Measurements from ENCODE around the gene GSG1L.
"Not testable (repeated sequence)": the region's sequence is repeated elsewhere in the genome, so short reads cannot be mapped to it uniquely, and the experiment has no call there.

Gene GSG1L

GRCh38 chr16:27880287-27880686 lies 183.2 kb downstream of the GSG1L start:
- no peak for DNase-seq

- no peak for DNase-seq
Observed at GRCh38 chr16:27879601-27880247, 183.8 kb downstream of the GSG1L start.

DNA sequence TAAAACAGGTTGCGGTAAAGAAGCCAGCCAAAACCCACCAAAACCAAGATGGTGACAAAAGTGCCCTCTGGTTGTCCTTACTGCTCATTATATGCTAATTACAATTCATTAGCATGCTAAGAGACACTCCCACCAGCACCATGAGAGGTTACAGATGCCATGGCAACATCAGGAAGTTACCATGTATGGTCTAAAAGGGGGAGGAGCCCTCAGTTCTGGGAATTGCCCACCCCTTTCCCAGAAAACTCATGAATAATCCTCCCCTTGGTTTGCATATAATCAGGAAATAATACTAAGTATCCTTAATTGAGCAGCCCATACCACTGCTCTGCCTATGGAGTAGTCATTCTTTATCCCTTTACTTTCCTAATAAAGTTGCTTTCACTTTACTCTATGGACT lies 190.9 kb downstream of the GSG1L start:
- not testable (repeated sequence) for DNase-seq

- DNase-seq = no peak
Observed at GRCh38 chr16:27870116-27870798, 193.3 kb downstream of the GSG1L start.

DNA sequence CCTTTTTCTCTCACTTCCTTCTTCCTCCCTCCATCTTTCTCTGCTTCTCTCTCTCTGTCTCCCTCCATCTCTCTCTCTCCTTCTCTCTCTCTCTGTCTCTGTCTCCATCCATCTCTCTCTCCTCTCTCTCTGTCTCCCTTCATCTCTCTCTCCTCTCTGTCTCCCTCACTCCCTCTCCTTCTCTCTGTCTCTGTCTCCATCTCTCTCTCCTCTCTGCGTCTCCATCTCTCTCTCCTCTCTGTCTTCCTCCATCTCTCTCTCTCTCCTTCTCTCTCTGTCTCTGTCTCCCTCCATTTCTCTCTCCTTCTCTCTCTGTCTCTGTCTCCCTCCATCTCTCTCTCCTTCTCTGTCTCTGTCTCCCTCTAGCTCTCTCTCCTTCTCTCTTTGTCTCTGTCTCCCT lies 194.1 kb downstream of the GSG1L start:
- no peak for DNase-seq

DNA sequence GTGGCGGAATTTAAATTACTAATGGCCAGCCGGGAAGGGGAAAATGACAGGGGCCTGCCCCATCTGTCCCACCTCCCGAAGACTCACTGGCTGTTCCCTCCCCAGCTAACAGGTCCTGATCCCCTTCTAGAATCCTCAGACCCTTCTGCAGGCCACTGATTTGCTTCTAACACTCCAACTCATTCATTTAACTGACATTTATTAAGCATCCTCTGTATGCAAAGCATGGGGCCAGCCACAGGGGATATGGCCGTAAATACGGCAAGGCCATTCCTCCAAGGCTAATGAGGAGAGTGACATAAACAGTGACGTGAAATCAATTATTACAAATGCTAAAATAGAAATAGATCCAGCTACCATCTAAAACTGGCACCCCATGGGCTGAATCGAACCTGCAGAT lies 195.3 kb downstream of the GSG1L start:
- DNase-seq = no peak

DNA sequence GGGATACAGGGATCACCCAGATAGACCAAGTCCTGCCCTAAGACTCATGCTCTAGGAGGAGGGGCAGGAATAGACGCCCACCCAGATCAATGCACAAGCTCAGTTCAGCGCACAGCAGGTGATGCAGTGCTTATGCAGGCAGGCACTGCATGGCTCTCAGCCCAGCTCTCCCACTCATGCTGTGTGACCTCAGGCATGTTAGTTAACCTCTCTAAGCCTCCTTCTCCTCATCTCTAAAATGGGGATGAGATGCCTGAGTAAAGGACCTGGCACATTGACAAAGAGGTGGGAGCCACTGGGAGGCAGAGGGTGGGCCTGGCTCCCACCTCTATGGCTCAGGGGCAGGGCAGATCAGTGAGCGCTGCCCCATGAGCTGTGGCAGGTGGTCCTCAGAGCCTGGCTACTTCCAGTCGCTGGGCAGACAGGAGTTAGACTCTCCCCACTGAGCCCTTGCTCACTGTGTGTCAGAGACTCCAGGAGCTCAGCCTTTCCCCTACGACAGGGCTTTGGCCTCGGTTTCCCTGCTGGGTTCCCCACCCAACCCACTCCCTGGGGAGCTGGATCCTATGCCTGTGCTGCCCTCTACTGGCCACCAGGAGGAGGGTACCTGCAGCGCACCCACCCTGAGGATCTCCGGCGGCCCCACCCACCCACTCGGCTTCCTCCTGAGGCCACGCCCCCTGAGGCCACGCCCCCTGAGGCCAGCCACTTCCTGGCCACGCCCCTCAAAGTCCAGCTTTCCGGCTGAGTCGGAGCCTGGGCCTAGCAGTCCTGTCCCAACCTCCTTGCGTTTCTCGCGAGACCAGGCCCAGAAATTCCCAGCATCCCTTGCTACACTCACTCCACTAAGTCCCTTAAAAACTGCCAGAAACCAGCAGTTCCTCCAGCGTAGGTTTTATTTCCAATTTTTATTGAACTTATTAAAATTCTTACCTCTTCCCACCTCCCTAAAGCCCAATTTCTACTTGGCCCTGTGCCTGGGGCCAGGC lies 196.1 kb downstream of the GSG1L start:
- peak; percentile 33 for DNase-seq

DNA sequence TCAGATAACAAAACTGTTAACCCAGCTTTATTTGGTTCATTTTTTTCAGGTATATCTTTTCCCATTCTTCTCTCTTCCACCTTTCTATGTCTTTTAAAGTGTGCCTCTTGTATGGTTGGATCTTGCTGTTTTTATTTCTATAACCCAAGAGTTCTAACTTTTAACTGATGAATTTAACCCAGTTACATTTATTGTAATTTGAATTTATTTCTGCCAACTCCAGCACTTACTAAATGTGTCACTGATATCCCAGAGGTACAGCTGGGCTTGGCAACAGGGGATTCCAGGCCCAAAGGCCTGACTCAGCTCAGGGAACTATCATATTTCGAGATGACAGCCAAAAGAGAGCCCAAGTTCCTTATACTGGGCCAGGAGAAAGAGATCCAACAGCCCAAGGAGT lies 200.1 kb downstream of the GSG1L start:
- no peak for DNase-seq

DNA sequence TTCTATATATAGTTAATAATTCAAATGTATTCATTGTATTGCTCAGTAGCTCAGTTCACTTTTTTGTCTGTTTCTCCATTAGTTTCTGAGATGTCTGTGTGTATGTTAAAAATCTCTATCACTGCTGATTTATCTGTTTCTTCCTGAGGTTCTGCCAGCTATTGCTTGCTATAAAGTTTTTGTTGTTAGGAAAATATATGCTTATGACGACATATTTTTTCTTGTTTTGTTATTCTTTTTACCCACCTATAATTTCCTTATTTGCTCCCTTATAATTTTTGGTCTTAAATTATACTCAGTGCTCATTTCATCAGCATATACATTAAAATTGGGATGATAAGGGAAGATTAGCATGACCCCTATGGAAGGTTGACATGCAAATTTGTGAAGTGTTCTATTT lies 200.6 kb downstream of the GSG1L start:
- DNase-seq = no peak

GRCh38 chr16:27860091-27860490 lies 203.4 kb downstream of the GSG1L start:
- no peak for DNase-seq

DNA sequence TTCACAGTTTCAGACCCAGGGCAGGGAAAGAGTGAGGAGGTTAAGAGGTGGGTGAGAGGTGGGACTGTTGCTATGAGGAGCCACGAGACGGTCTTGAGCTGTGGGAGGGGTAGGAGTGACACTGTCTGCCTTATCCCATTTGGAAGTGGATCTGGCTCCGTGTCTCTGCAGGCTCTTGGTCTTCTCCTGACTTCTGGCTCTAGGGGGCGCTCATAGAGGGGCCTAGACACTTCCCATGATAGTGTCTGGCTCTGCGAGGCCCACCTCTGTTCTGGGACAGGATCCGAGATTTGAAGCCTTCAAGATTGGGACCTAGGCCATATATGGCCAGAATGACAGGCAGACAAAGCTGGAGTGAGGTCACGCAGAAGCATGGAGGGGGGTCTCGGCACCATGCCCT lies 204.5 kb downstream of the GSG1L start:
- DNase-seq = no peak

DNA sequence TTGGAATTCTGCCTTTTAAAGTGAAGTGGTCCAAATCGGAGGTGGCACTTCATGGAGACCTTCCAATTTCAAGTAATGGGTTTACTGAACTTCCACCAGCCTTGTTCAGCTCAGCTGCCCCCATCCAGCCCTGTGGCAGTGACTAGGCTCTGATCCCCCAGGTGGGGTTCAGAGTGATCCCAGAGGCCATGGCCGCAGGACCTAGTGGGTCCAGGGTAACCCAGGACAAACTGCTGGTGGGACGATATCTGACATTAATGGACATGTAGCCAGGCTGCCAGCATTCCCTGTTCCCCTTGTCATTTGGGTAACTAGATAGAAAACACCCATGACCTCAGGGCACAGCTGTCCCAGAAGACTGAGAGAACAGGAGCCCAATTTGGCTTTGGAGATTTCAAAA lies 209.9 kb downstream of the GSG1L start:
- no peak for DNase-seq

DNA sequence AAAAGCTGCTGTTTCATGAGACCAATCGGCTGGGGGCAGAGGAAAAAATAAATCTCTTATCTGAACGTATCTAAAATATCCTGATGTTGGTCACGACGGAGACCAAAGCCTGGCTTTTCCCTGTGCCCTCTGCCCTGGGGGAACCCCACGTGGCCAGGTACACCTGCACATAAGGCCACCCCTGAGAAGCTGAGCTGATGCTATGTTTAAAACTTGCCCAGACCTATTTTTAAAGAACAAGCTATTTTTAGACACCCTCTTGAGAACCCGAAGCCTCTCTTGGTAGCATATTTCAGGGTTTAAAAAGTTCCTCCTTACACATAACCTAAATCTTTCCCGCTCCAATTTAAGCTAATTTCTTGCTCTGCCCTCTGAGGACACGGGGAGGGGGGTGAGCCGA lies 210.4 kb downstream of the GSG1L start:
- no peak for DNase-seq

DNA sequence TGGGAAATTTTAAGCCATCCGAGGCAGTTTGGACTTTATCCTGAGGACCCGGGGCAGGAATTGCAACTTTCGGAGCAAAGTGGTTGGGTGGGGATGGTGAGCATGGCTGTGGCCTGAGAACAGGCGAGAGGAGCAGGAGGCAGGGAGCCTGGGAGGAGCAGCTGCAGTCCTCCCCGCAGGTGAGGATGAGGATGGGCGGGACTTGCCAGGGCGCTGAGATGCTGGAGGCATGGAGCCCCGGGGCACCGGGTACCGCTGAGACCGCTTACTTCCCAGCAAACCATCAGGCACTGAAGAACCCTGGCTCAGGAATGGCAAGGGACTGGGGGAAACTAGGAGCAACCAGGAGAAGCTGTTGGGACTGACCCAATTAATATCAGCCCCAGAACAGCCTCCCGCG lies 210.8 kb downstream of the GSG1L start:
- no peak for DNase-seq

DNA sequence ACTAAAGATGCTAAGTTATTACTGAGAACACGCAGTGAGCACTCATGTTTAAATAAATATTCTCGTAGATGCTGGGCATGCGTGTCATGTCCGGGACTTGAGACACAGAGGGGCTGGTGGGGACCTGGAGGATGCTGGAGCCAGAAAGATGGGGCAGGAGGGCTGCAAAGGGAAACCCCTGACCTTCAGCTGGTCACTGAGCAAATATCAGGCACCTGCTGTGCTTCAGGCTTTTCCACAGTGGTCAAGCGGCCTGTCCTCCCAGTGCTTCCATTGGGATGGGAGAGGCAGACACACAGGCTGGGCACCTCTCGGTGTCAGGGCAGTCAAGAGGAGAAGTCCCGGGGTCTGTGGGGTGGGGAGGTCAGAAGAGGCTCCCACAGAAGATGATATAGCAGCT lies 211.4 kb downstream of the GSG1L start:
- DNase-seq = no peak

DNA sequence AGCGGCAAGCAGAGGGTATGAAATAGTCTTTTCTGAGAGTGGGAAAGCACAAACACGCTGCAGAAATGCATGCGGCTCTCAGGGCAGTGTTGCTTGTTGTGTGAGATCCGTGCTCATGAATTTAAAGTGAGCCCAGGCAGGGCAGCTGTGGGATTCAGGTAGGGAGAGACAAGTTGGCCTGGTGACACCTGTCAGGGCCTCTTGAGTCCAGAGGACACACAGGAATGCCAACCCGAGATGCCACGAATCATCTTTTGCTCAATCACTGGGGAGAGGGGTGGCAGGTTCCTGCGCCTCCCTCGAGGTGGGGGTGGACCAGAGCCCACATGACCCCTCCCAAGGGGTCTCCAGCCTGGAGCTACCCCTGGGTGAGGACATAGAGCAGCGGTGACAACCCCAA lies 211.9 kb downstream of the GSG1L start:
- no peak for DNase-seq

DNA sequence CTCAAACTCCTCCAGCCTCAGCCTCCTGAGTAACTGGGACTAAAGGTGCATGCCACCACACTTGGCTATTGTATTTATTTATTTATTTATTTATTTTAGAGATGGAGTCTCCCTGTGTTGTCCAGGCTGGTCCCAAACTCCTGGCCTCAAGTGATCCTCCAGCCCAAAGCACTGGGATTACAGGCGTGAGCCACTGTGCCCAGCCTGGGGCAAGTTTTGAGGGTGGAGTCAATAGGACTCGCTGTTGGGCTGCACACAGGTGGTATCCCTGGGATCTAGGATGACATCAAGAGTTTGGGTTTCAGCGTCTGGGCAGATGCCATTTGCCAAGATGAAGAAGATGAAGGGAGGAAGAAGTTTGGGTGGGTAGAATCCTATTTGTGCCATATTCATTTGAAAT lies 213.9 kb downstream of the GSG1L start:
- DNase-seq = no peak

GRCh38 chr16:27847030-27847550 lies 216.4 kb downstream of the GSG1L start:
- DNase-seq = no peak

DNA sequence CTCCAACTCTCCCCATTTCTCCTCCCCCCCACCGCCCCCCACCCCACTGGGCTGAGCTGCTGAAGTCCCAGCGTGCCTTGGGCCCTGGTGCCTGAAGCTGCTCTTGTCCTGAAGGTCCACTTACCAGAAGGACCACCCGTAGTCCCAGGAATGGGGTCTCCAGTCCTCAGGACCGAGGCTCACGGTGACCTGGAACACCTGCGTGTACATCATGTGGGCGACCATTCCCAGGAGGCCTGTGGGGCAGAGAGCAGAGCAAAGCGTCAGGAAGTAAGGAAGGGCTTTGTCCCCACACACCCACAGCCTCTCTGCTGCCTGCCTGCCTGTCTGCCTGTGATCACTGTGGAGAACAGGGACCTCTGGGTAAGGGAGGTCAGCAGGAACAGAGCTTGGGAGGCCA lies 218.7 kb downstream of the GSG1L start:
- no peak for DNase-seq

GRCh38 chr16:27843800-27844199 lies 219.7 kb downstream of the GSG1L start:
- DNase-seq = no peak

- no peak for DNase-seq
Observed at GRCh38 chr16:27841911-27842310, 221.6 kb downstream of the GSG1L start.

- no peak for DNase-seq
Observed at GRCh38 chr16:27841061-27841801, 222.3 kb downstream of the GSG1L start.

Data from activated naive CD4-positive, alpha-beta T cell treated with Interleukin-2 at 50 U/mL for 16 hours (primary cell).